ENCODE results near the gene RAB11A.
"Not testable (repeated sequence)": the region's sequence is repeated elsewhere in the genome, so short reads cannot be mapped to it uniquely, and the experiment has no call there.

The RAB11A gene

GRCh38 chr15:65845826-65846519 lies 23.3 kb upstream of the RAB11A start:
- no peak for DNase-seq

- no peak for DNase-seq
Observed at GRCh38 chr15:65847989-65848388, 21.3 kb upstream of the RAB11A start.

- DNase-seq = no peak
Observed at GRCh38 chr15:65851981-65852380, 17.3 kb upstream of the RAB11A start.

GRCh38 chr15:65856821-65857455 lies 12.4 kb upstream of the RAB11A start:
- peak; percentile 77 for DNase-seq

GRCh38 chr15:65857718-65858402 lies 11.4 kb upstream of the RAB11A start:
- DNase-seq = no peak

- peak; percentile 57 for DNase-seq
Observed at GRCh38 chr15:65862682-65863081, 6.6 kb upstream of the RAB11A start.

- DNase-seq = no peak
Observed at GRCh38 chr15:65863106-65863505, 6.2 kb upstream of the RAB11A start.

GRCh38 chr15:65867244-65867643 lies 2.0 kb upstream of the RAB11A start:
- DNase-seq = no peak

GRCh38 chr15:65867933-65868332 lies 1.4 kb upstream of the RAB11A start:
- DNase-seq = not testable (repeated sequence)

- no peak for DNase-seq
Observed at GRCh38 chr15:65868546-65869125, 655 bp upstream of the RAB11A start.

GRCh38 chr15:65869954-65870871 lies 922 bp downstream of the RAB11A start:
- DNase-seq = no peak

GRCh38 chr15:65870889-65871533 lies 1.7 kb downstream of the RAB11A start:
- no peak for DNase-seq

- not testable (repeated sequence) for DNase-seq
Observed at GRCh38 chr15:65871886-65872285, 2.6 kb downstream of the RAB11A start.

- DNase-seq = not testable (repeated sequence)
Observed at GRCh38 chr15:65872596-65872995, 3.3 kb downstream of the RAB11A start.

- DNase-seq = no peak
Observed at GRCh38 chr15:65873256-65873655, 4.0 kb downstream of the RAB11A start.

GRCh38 chr15:65875458-65875857 lies 6.2 kb downstream of the RAB11A start:
- DNase-seq = no peak

- DNase-seq = no peak
Observed at GRCh38 chr15:65877749-65878148, 8.5 kb downstream of the RAB11A start.

GRCh38 chr15:65881766-65882434 lies 12.6 kb downstream of the RAB11A start:
- DNase-seq = no peak

- DNase-seq = no peak
Observed at GRCh38 chr15:65883571-65883970, 14.3 kb downstream of the RAB11A start.

GRCh38 chr15:65884511-65884910 lies 15.2 kb downstream of the RAB11A start:
- DNase-seq = no peak

- DNase-seq = no peak
Observed at GRCh38 chr15:65885668-65886218, 16.5 kb downstream of the RAB11A start.
